ENCODE results near the gene TTR. TPM values are rescaled to one million over a fixed set of nuclear protein-coding genes. Genes with fewer than 3 reads are reported as not detected.

Gene TTR
- total and polyA plus RNA-seq, 2 of the 13 experiments (the other 11 are each of a cell fraction or from before 2014, with no cell fraction given) = 91.3 to 496 TPM

GRCh38 chr18:31606265-31606664 lies 14.6 kb downstream of the TTR start (continued):
- TF ChIP-seq PREB (CRISPR knock-in tag; IDR thresholded peaks at IDR 0.05) (no peak), SUZ12 (IDR thresholded peaks at IDR 0.05; ENCODE audit: low read depth, low read length) (no peak), ZBTB25 (CRISPR knock-in tag; IDR thresholded peaks at IDR 0.05) (0 out of 2 replicates have a peak, but pooled peaks have one; percentile 47), HMG20A (CRISPR knock-in tag; IDR thresholded peaks at IDR 0.05; ENCODE audit: borderline replicate concordance) (peak; percentile 40; the same call in 1 of the 2 replicates), FOXP1 (IDR thresholded peaks at IDR 0.05) (no peak), FOXP1 (CRISPR knock-in tag; IDR thresholded peaks at IDR 0.05) (peak; percentile 28; the same call in 1 of the 2 replicates), HNF4A (CRISPR knock-in tag; IDR thresholded peaks at IDR 0.05) (peak; percentile 54), MED1 (CRISPR knock-in tag; IDR thresholded peaks at IDR 0.05) (peak; percentile 14; the same call in 1 of the 2 replicates), RERE (CRISPR knock-in tag; IDR thresholded peaks at IDR 0.05; ENCODE audit: low read depth) (no peak), FUBP1 (CRISPR knock-in tag; IDR thresholded peaks at IDR 0.05; ENCODE audit: borderline replicate concordance) (no peak), PATZ1 (CRISPR knock-in tag; IDR thresholded peaks at IDR 0.05) (no peak), TEF (CRISPR knock-in tag; IDR thresholded peaks at IDR 0.05) (no peak), ZNF577 (CRISPR knock-in tag; IDR thresholded peaks at IDR 0.05; ENCODE audit: borderline replicate concordance, low read depth) (no peak), ZNF639 (CRISPR knock-in tag; conservative IDR thresholded peaks at IDR 0.05) (no peak), NR2F2 (IDR thresholded peaks at IDR 0.05; ENCODE audit: borderline replicate concordance, low read depth) (no peak), ZNF841 (CRISPR knock-in tag; IDR thresholded peaks at IDR 0.05; ENCODE audit: borderline replicate concordance) (0 out of 2 replicates have a peak, but pooled peaks have one; percentile 37)

All from HepG2 (cell line).